Hepatocyte (in vitro differentiated cells): ENCODE results near the gene LEPROT.

ENCODE experiments used
- CTCF ChIP-seq: fragments of 200-600 bp; sonication (generic); IDR thresholded peaks from 2 replicates; pipeline ENCODE4 v1.5.1; 2016; ENCODE audit warnings: antibody characterized with exemption, mild to moderate bottlenecking; ENCODE audit not compliant: poor library complexity
- EZH2 ChIP-seq: fragments of 200-600 bp; sonication (generic); IDR thresholded peaks from 2 replicates; pipeline ENCODE4 v1.6.1; 2016; ENCODE audit warnings: antibody characterized with exemption, mild to moderate bottlenecking, borderline replicate concordance
- EZH2phosphoT487 ChIP-seq: fragments of 200-600 bp; sonication (generic); IDR thresholded peaks from one replicate; pipeline ENCODE4 v1.6.1; 2018; ENCODE audit warnings: antibody characterized with exemption, mild to moderate bottlenecking, low read depth, moderate library complexity; ENCODE audit not compliant: unreplicated experiment, severe bottlenecking

GRCh38 chr1:65443647-65444046, 23.2 kb downstream of the LEPROT start:
- TF ChIP-seq CTCF, result no peak
- TF ChIP-seq EZH2, result no peak
- TF ChIP-seq EZH2phosphoT487, result no peak
